Measurements from ENCODE around the gene HGFAC. TPM values are rescaled to one million over a fixed set of nuclear protein-coding genes. Genes with fewer than 3 reads are reported as not detected.

HGFAC gene
- total RNA-seq, 1 experiment from 2014 or later: 0.37 TPM

DNA sequence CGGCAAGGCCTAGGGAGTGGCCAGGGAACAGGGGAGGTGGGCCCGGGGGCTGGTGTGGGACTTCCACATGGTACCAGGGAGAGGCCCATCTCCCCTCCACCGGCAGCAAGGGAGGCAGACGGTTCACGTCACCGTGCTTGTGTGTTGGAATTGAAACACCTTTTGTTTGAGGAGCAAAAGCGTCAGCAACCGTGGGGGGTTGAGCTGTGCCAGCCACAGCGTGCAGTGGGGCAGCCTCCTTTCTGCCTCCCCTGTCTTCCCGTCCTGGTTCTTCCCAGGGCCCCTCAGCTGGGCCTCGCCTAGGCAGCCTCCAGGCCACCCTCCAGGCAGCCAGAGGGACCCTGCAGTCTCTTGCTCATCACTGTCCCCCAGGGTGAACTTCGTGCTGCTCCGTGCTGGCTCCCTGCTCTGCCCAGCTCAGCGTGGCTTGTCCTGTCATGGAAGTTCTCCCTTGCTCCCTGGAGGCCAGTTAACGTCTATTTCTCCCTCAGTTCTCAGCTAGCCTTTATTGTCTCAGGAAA is 32.1 kb upstream of the HGFAC start:
- Histone ChIP-seq H3K9ac (ENCODE audit: extremely low read depth, insufficient read length, low read length) (no peak overlapping the region), H2BK15ac (ENCODE audit: low read depth, low read length) (no peak overlapping the region), H2BK120ac (ENCODE audit: low read depth, low read length, poor library complexity, severe bottlenecking) (no peak overlapping the region)

More for the DNA sequence above, 32.1 kb upstream of the HGFAC start:
- no peak overlapping the region for H4K8ac ChIP-seq (replicated peaks; ENCODE audit: insufficient read length, low read depth, low read length)
- no peak overlapping the region for H3K56ac ChIP-seq (ENCODE audit: insufficient read length, low read depth, low read length)
- peaks cover 3% of the 10 kb centered on the region for H3K23me2 ChIP-seq (ENCODE audit: insufficient read length, low read depth, low read length, poor library complexity, severe bottlenecking)
- no CpG with 5 or more reads among the region's 15 CpGs for WGBS (ENCODE audit: extremely low coverage, insufficient read length, low lambda C conversion rate)
- no peak overlapping the region for H3K4me2 ChIP-seq (ENCODE audit: insufficient read depth, insufficient read length, low read length)
- no peak overlapping the region; a peak in 1 of 5 replicates for H3K4me3 Mint-ChIP-seq
- no peak overlapping the region for H2AK5ac ChIP-seq (ENCODE audit: insufficient read length, low read length)
- peaks cover 5 to 12% of the 10 kb centered on the region in 2 experiments; a peak in 3 of 4 replicates for H3K4me1 Mint-ChIP-seq
- H3K27me3 Mint-ChIP-seq (ENCODE audit: low read depth): peaks cover 2% of the 10 kb centered on the region
- peaks cover 3% of the 10 kb centered on the region for H3K9me3 ChIP-seq (ENCODE audit: control insufficient read depth, low read depth, low read length)
- no peak overlapping the region for H3T11ph ChIP-seq (ENCODE audit: low read length)
- DNase-seq: peak; percentile 20
- peaks cover under 1 to 4% of the 10 kb centered on the region in 2 experiments; a peak in 3 of 5 replicates for H3K9me3 Mint-ChIP-seq
- no peaks in the 10 kb centered on the region for H4K20me1 ChIP-seq (ENCODE audit: control insufficient read depth, insufficient read depth, insufficient read length)
- H4K91ac ChIP-seq (ENCODE audit: insufficient read length, low read depth, low read length): no peak overlapping the region
- H2BK12ac ChIP-seq (ENCODE audit: insufficient read length, low read depth, low read length): no peak overlapping the region
- H3K36me3 Mint-ChIP-seq (ENCODE audit: insufficient read depth in 1 of 3, low read depth in 3 of 3): peaks cover 3 to 5% (median 4%) of the 10 kb centered on the region in 3 experiments; a peak in 4 of 7 replicates
- no peaks in the 10 kb centered on the region for H3K79me1 ChIP-seq (ENCODE audit: insufficient read depth, low read depth, low read length, poor library complexity, severe bottlenecking)
- no peak overlapping the region for H3K27ac Mint-ChIP-seq
- H2AFZ ChIP-seq (ENCODE audit: low read length): no peak overlapping the region
- H2BK5ac ChIP-seq (ENCODE audit: insufficient read length, low read length): no peak overlapping the region
- TF ChIP-seq CTCF (conservative IDR thresholded peaks at IDR 0.05): no peak
- H3K14ac ChIP-seq (ENCODE audit: insufficient read depth, low read length): no peak overlapping the region
- H3K4ac ChIP-seq (ENCODE audit: low read depth, low read length): no peak overlapping the region
- no peaks in the 10 kb centered on the region for H3K4me1 ChIP-seq (ENCODE audit: insufficient read depth, low read length)
- no peak overlapping the region for H2BK20ac ChIP-seq (ENCODE audit: low read depth, low read length, poor library complexity, severe bottlenecking)
- H3K27ac ChIP-seq (ENCODE audit: insufficient read length, low read depth, low read length): no peak overlapping the region
- no peak overlapping the region for H3K23ac ChIP-seq (ENCODE audit: insufficient read length, low read depth, low read length)
- H3K79me2 ChIP-seq (ENCODE audit: insufficient read depth, low read length): no peaks in the 10 kb centered on the region
- H3K18ac ChIP-seq (ENCODE audit: insufficient read length, low read depth, low read length): no peak overlapping the region
- H4K5ac ChIP-seq (ENCODE audit: insufficient read length, low read depth, low read length): no peak overlapping the region
- H3K27me3 ChIP-seq (ENCODE audit: insufficient read depth, low read length): no peaks in the 10 kb centered on the region

Measured in H9 (cell line).